A549 (cell line): ENCODE results near the gene RPS15. TPM values are rescaled to one million over a fixed set of nuclear protein-coding genes. Genes with fewer than 3 reads are reported as not detected.
A peak's percentile ranks its signal among the peaks of the same experiment; 100 is the strongest.
"Not testable (repeated sequence)": the region's sequence is repeated elsewhere in the genome, so short reads cannot be mapped to it uniquely, and the experiment has no call there.

ENCODE experiments used
- ATAC-seq, 2 experiments: fragments of 200-7000 bp in 1 of 2; fragments of >200 bp in 1 of 2; cut with Nextera tagmentation in 1 of 2; cut with Tn5 transposase in 1 of 2; 3 replicates each; pipeline versions ENCODE4 v1.8.0 to v1.9.1; 2018 to 2020; ENCODE audit warnings: mild to moderate bottlenecking in 1 of 2, moderate library complexity in 1 of 2
- CTCF ChIA-PET: fragments of 300-600 bp; sonication (Branson Sonifier 250); formaldehyde crosslinking; extraction: SDS; loops from one replicate; lab custom pipeline; 2021; ENCODE audit warnings: antibody characterized with exemption, inconsistent platforms; lab: Yijun Ruan, JAX
- POLR2A ChIA-PET: fragments of 350-600 bp; formaldehyde crosslinking; extraction: SDS; loops from one replicate; lab custom pipeline; 2021; ENCODE audit warnings: antibody characterized with exemption, inconsistent platforms; lab: Yijun Ruan, JAX
- DNase-seq, 2 experiments: peaks; one replicate each; pipeline versions ENCODE4 v3.0.0 to v3.0.0-alpha.2; 2011 to 2016; ENCODE audit warnings: low read depth in 1 of 2, low spot score in 1 of 2
- FAIRE-seq: peaks from 2 replicates; lab custom pipeline; 2011; peaks lifted over from hg19 to GRCh38; lab: Jason Lieb, UNC
- H3K27ac ChIP-seq, 2 experiments: fragments of >200 bp; sonication (Bioruptor Twin); formaldehyde crosslinking; 3 replicates each; pipeline ENCODE4 v1.5.1; 2016 to 2017
- H3K4me1 ChIP-seq: fragments of >200 bp; sonication (Bioruptor Twin); formaldehyde crosslinking; 3 replicates; pipeline ENCODE4 v1.6.1; 2016
- H3K4me2 ChIP-seq: fragments of >200 bp; sonication (Bioruptor Twin); formaldehyde crosslinking; 3 replicates; pipeline ENCODE4 v1.6.1; 2016
- H3K4me3 ChIP-seq: fragments of >200 bp; sonication (Bioruptor Twin); formaldehyde crosslinking; 3 replicates; pipeline ENCODE4 v1.5.1; 2016
- H3K9me3 ChIP-seq: fragments of >200 bp; sonication (Bioruptor Twin); formaldehyde crosslinking; 3 replicates; pipeline ENCODE4 v1.6.1; 2016
- ATOH8 ChIP-seq: fragments of 250-450 bp; sonication (Bioruptor Pico); IDR thresholded peaks from 2 replicates; pipeline ENCODE4 v1.5.0; 2020; ENCODE audit warnings: low read depth, mild to moderate bottlenecking, moderate library complexity
- BCL3 ChIP-seq: fragments of >200 bp; sonication (Bioruptor Twin); formaldehyde crosslinking; IDR thresholded peaks from 3 replicates; pipeline ENCODE4 v1.6.1; 2016
- CBX2 ChIP-seq: fragments of 200-600 bp; sonication (generic); IDR thresholded peaks from 2 replicates; pipeline ENCODE4 v1.6.1; 2016; ENCODE audit warnings: low read depth, mild to moderate bottlenecking, borderline replicate concordance
- CBX8 ChIP-seq: fragments of 200-600 bp; sonication (generic); IDR thresholded peaks from 2 replicates; pipeline ENCODE4 v1.6.1; 2016
- CTCF ChIP-seq: fragments of >200 bp; sonication (Bioruptor Twin); formaldehyde crosslinking; IDR thresholded peaks from 3 replicates; pipeline ENCODE4 v1.5.1; 2016
- ELK1 ChIP-seq: fragments of 150-350 bp; IDR thresholded peaks from 2 replicates; pipeline ENCODE4 v1.6.1; 2014; ENCODE audit warnings: low read depth, mild to moderate bottlenecking, low read length
- FOSL2 ChIP-seq, 2 experiments: fragments of 450-650 bp in 1 of 2; fragments of >200 bp in 1 of 2; sonication (Bioruptor Twin) in 1 of 2; formaldehyde crosslinking; IDR thresholded peaks; 2 replicates each; pipeline versions ENCODE4 v1.5.0 to v1.6.1; 2016 to 2020; ENCODE audit warnings: mild to moderate bottlenecking in 1 of 2, moderate library complexity in 1 of 2
- FOXS1 ChIP-seq: fragments of 250-450 bp; sonication (Bioruptor Pico); IDR thresholded peaks from 2 replicates; pipeline ENCODE4 v1.5.0; 2020; ENCODE audit warnings: mild to moderate bottlenecking, moderate library complexity
- HOXB13 ChIP-seq: fragments of 250-450 bp; sonication (Bioruptor Pico); IDR thresholded peaks from 2 replicates; pipeline ENCODE4 v1.5.0; 2020; ENCODE audit warnings: low read depth, mild to moderate bottlenecking, moderate library complexity
- HOXB5 ChIP-seq: fragments of 250-450 bp; sonication (Bioruptor Pico); IDR thresholded peaks from 2 replicates; pipeline ENCODE4 v1.5.0; 2020; ENCODE audit warnings: mild to moderate bottlenecking, moderate library complexity
- JUN ChIP-seq, 2 experiments: fragments of >200 bp; sonication (Bioruptor Twin); formaldehyde crosslinking; IDR thresholded peaks; 2 replicates in 1 of 2; 3 replicates in 1 of 2; pipeline ENCODE4 v1.6.1; 2016 to 2017
- KDM1A ChIP-seq: fragments of 200-600 bp; sonication (generic); IDR thresholded peaks from 2 replicates; pipeline ENCODE4 v1.6.1; 2016; ENCODE audit warnings: low read depth, mild to moderate bottlenecking
- KDM5A ChIP-seq: fragments of 200-600 bp; sonication (generic); IDR thresholded peaks from 2 replicates; pipeline ENCODE4 v1.6.1; 2016; ENCODE audit warnings: antibody characterized with exemption, mild to moderate bottlenecking
- PBX3 ChIP-seq: IDR thresholded peaks from 2 replicates; pipeline ENCODE4 v1.6.1; 2012
- POLR2A ChIP-seq: IDR thresholded peaks from 2 replicates; pipeline ENCODE4 v1.6.1; 2012; ENCODE audit warnings: mild to moderate bottlenecking, low read length
- REST ChIP-seq: fragments of 200-600 bp; sonication (generic); IDR thresholded peaks from 2 replicates; pipeline ENCODE4 v1.6.1; 2016; ENCODE audit warnings: antibody characterized with exemption, mild to moderate bottlenecking, moderate library complexity
- SMC3 ChIP-seq: fragments of >200 bp; sonication (Bioruptor Twin); formaldehyde crosslinking; IDR thresholded peaks from 3 replicates; pipeline ENCODE4 v1.6.1; 2018; ENCODE audit warnings: inconsistent platforms
- SREBF2 ChIP-seq: fragments of 450-650 bp; IDR thresholded peaks from 2 replicates; pipeline ENCODE4 v1.6.1; 2014; ENCODE audit warnings: mild to moderate bottlenecking, moderate library complexity
- USF2 ChIP-seq: fragments of 450-650 bp; IDR thresholded peaks from 2 replicates; pipeline ENCODE4 v1.6.1; 2014; ENCODE audit warnings: antibody characterized with exemption
- ZFP36 ChIP-seq: fragments of 450-650 bp; IDR thresholded peaks from 2 replicates; pipeline ENCODE4 v1.6.1; 2014; ENCODE audit warnings: borderline replicate concordance; ENCODE audit not compliant: partially characterized antibody
- WGBS: methylation state at CpG from one replicate; pipeline ENCODE4 v1.1.6; 2017; ENCODE audit errors: missing lambda C conversion rate; 5-methylcytosine and 5-hydroxymethylcytosine counted together
- polyA plus RNA-seq, 4 experiments: library from polyadenylated mRNA; depleted of rRNA in 3 of 4; stranded (reverse); fragments of >200 nt; fragmentation: RNase III in 1 of 4; extraction: RNeasy Plus Mini Kit Qiagen cat#74134 plus additional on column Dnase treatment in 1 of 4; gene quantifications; 2 replicates in 3 of 4; 3 replicates in 1 of 4; pipeline ENCODE4 v1.2.3, GENCODE V29; 2011 to 2017

Gene RPS15
- polyA plus RNA-seq, 2 of the 4 experiments (the other 2 are of a cell fraction) = 525 to 1,458 TPM

GRCh38 chr19:1438933-1439354 lies 748 bp downstream of the RPS15 start:
- FAIRE-seq (no peak), ATAC-seq (peak in 1 of 2 experiments; percentile 4; a peak in 3 of 6 replicates), DNase-seq (no peak)
- TF ChIP-seq ELK1 (no peak), USF2 (peak; percentile 34; the same call in 1 of the 2 replicates)
- 2% methylated on average over 7 of the region's 26 CpGs for WGBS
- Histone ChIP-seq H3K4me3 (peak overlapping the region; percentile 93), H3K4me2 (peak overlapping the region; percentile 90), H3K4me1 (peaks cover 33% of the 10 kb centered on the region), H3K9me3 (no peaks in the 10 kb centered on the region), H3K27ac (peak overlapping the region; percentile 93 to 99)
- CTCF ChIA-PET = interaction anchor here (0.9 to 1.7 kb wide), 2 partner anchors 18 to 38 kb away, joined by 3 to 4 read pairs; no protein-coding TSS in a partner anchor
- POLR2A ChIA-PET = no interaction called here

GRCh38 chr19:1439525-1440417 lies 1.6 kb downstream of the RPS15 start:
- H3K27ac ChIP-seq = peak overlapping the region; percentile 93 to 99
- POLR2A ChIA-PET, DNase-seq, FAIRE-seq, H3K9me3 ChIP-seq: not testable (repeated sequence)
- ATAC-seq = peak in 1 of 2 experiments; percentile 3; a peak in 1 of 6 replicates
- 28% methylated on average over 39 of the region's 57 CpGs for WGBS
- peak overlapping the region; percentile 90 for H3K4me2 ChIP-seq
- peak overlapping the region; percentile 93 for H3K4me3 ChIP-seq
- peaks cover 40% of the 10 kb centered on the region for H3K4me1 ChIP-seq
- CTCF ChIA-PET = interaction anchor here (0.9 to 1.7 kb wide), 2 partner anchors 19 to 39 kb away, joined by 3 to 4 read pairs; no protein-coding TSS in a partner anchor

- DNase-seq (no peak), ATAC-seq (no peak), FAIRE-seq (no peak)
- ChIA-PET CTCF (interaction anchor here (0.7 to 1.7 kb wide), 2 partner anchors 14 to 20 kb away, joined by 3 read pairs; no protein-coding TSS in a partner anchor), POLR2A (no interaction called here)
- TF ChIP-seq REST = no peak
- TF ChIP-seq SMC3 = no peak
- TF ChIP-seq CTCF = no peak
- TF ChIP-seq BCL3 = no peak
- TF ChIP-seq CBX8 = no peak
- TF ChIP-seq KDM5A = no peak
- no peak; a peak in 1 of 5 replicates for TF ChIP-seq JUN (IDR thresholded peaks at IDR 0.05)
- TF ChIP-seq KDM1A = no peak
- no peak for TF ChIP-seq PBX3
- TF ChIP-seq HOXB13 (CRISPR knock-in tag) = no peak
- no peak for TF ChIP-seq FOSL2 (IDR thresholded peaks at IDR 0.05)
- TF ChIP-seq FOSL2 (CRISPR knock-in tag; IDR thresholded peaks at IDR 0.05) = no peak
- TF ChIP-seq ZFP36 = no peak
- no peak for TF ChIP-seq CBX2
- TF ChIP-seq FOXS1 = no peak
- no peak for TF ChIP-seq SREBF2
- TF ChIP-seq ATOH8 (CRISPR knock-in tag) = no peak
- TF ChIP-seq HOXB5 (CRISPR knock-in tag) = no peak
- TF ChIP-seq POLR2A = no peak
- Histone ChIP-seq H3K27ac (peak overlapping the region in 1 of 2 experiments; percentile 99; a peak in 3 of 6 replicates), H3K4me3 (peak overlapping the region; percentile 93), H3K9me3 (no peaks in the 10 kb centered on the region), H3K4me2 (peak overlapping the region; percentile 90), H3K4me1 (peaks cover 42% of the 10 kb centered on the region)
- WGBS = 81% methylated on average over 8 of the region's 15 CpGs
Measured at GRCh38 chr19:1440418-1440801, 2.2 kb downstream of the RPS15 start.
